Esophagus squamous epithelium (tissue), 4 donors: Measurements from ENCODE around the gene STATH.

Experiments
- CTCF ChIP-seq, 6 experiments: fragments of 450-650 bp in 4 of 6; fragments of 200-600 bp in 2 of 6; sonication (generic) in 2 of 6; IDR thresholded peaks; one replicate each; pipeline ENCODE4 v1.5.1; 2016 to 2019; ENCODE audit warnings: antibody characterized with exemption in 6 of 6, mild to moderate bottlenecking in 4 of 6, moderate library complexity in 4 of 6
- POLR2A ChIP-seq, 4 donors: fragments of 450-650 bp; IDR thresholded peaks; one replicate each; pipeline ENCODE4 v1.6.1; 2017; ENCODE audit warnings: antibody characterized with exemption in 4 of 4, mild to moderate bottlenecking in 4 of 4, moderate library complexity in 3 of 4

- no peak for TF ChIP-seq CTCF (IDR thresholded peaks at IDR 0.05)
- no peak for TF ChIP-seq POLR2A (IDR thresholded peaks at IDR 0.05)
Measured at GRCh38 chr4:69991016-69991415, 4.8 kb upstream of the STATH start.
